Stimulated activated CD8-positive, alpha-beta memory T cell treated with anti-CD3 and anti-CD28 coated beads, Interleukin-15, amount 100 ng/mL, for 24 hours (primary cell): Measurements from ENCODE around the gene STX18.
"Not testable (repeated sequence)": the region's sequence is repeated elsewhere in the genome, so short reads cannot be mapped to it uniquely, and the experiment has no call there.

Experiments used
- DNase-seq: peaks from one replicate; pipeline ENCODE4 v3.0.0-alpha.2; 2020; ENCODE audit warnings: low read depth

The STX18 gene

GRCh38 chr4:4554234-4554633, 12.4 kb upstream of the STX18 start:
- no peak for DNase-seq

GRCh38 chr4:4552042-4552441, 10.2 kb upstream of the STX18 start:
- DNase-seq, result not testable (repeated sequence)

GRCh38 chr4:4550161-4550560, 8.3 kb upstream of the STX18 start:
- DNase-seq, result not testable (repeated sequence)

GRCh38 chr4:4549534-4549933, 7.7 kb upstream of the STX18 start:
- DNase-seq, result no peak

GRCh38 chr4:4542774-4543485, 1.1 kb upstream of the STX18 start:
- no peak for DNase-seq

- DNase-seq, result no peak
Observed at GRCh38 chr4:4541040-4541631, 712 bp downstream of the STX18 start.

GRCh38 chr4:4539481-4539880, 2.4 kb downstream of the STX18 start:
- no peak for DNase-seq

- DNase-seq, result no peak
Observed at GRCh38 chr4:4535590-4535989, 6.3 kb downstream of the STX18 start.

- no peak for DNase-seq
Observed at GRCh38 chr4:4534515-4535145, 7.2 kb downstream of the STX18 start.

GRCh38 chr4:4533461-4534169, 8.2 kb downstream of the STX18 start:
- DNase-seq, result no peak

- DNase-seq, result no peak
Observed at GRCh38 chr4:4532371-4533154, 9.3 kb downstream of the STX18 start.

- no peak for DNase-seq
Observed at GRCh38 chr4:4529392-4529791, 12.5 kb downstream of the STX18 start.

- no peak for DNase-seq
Observed at GRCh38 chr4:4526401-4526800, 15.4 kb downstream of the STX18 start.

GRCh38 chr4:4524364-4524763, 17.5 kb downstream of the STX18 start:
- no peak for DNase-seq

GRCh38 chr4:4521731-4522130, 20.1 kb downstream of the STX18 start:
- no peak for DNase-seq

GRCh38 chr4:4521136-4521535, 20.7 kb downstream of the STX18 start:
- no peak for DNase-seq

GRCh38 chr4:4519297-4519894, 22.5 kb downstream of the STX18 start:
- DNase-seq, result no peak

GRCh38 chr4:4518747-4519146, 23.1 kb downstream of the STX18 start:
- DNase-seq, result no peak

- no peak for DNase-seq
Observed at GRCh38 chr4:4514786-4515185, 27.1 kb downstream of the STX18 start.

GRCh38 chr4:4512282-4512681, 29.6 kb downstream of the STX18 start:
- no peak for DNase-seq

- not testable (repeated sequence) for DNase-seq
Observed at GRCh38 chr4:4510641-4511040, 31.2 kb downstream of the STX18 start.

GRCh38 chr4:4509521-4509920, 32.3 kb downstream of the STX18 start:
- no peak for DNase-seq
